Measurements from ENCODE around the gene HOATZ.

DNA sequence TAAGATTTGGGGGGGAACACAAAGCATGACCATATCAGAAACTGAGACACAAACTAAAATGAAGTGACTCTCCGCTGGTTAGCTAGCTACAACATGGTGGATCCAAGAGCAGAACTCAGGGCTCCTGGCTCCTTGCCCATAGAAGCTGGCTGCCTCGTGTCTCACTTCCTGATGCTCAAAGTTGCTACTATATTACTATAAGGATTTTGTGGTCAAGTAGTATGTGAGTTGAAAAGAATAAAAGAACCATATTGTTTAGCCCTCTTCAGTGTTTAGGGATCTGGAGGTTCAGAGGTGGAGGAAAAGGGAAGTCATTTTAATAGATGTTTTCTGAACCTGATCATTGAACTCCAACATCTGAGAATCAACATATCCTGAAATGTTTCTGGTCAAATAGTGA lies 70.8 kb downstream of the HOATZ start:
- TF ChIP-seq ELF4 (CRISPR knock-in tag; IDR thresholded peaks at IDR 0.05; ENCODE audit: borderline replicate concordance) (no peak), ZFP41 (CRISPR knock-in tag; IDR thresholded peaks at IDR 0.05; ENCODE audit: borderline replicate concordance) (no peak), EZH2 (conservative IDR thresholded peaks at IDR 0.05; ENCODE audit: low read depth, low read length) (no peak), ZNF543 (CRISPR knock-in tag; IDR thresholded peaks at IDR 0.05) (no peak), MYC (CRISPR knock-in tag; IDR thresholded peaks at IDR 0.05; ENCODE audit: borderline replicate concordance) (no peak)
